Prostate gland (tissue), 2 donors: Measurements from ENCODE around the gene PLSCR3.

Experiments
- POLR2AphosphoS5 ChIP-seq: sonication (generic); formaldehyde crosslinking; IDR thresholded peaks from one replicate; pipeline ENCODE4 v1.6.1; 2017; ENCODE audit warnings: antibody characterized with exemption
- TF ChIP-seq, protein P1 (sequence below), 4 experiments: fragments of 200-600 bp in 2 of 4; fragments of 450-650 bp in 2 of 4; sonication (generic) in 2 of 4; IDR thresholded peaks; 1 replicate in 3 of 4; 2 replicates in 1 of 4; pipeline ENCODE4 v1.5.1; 2016 to 2019; ENCODE audit warnings: antibody characterized with exemption in 4 of 4, mild to moderate bottlenecking in 2 of 4, moderate library complexity in 2 of 4

DNA sequence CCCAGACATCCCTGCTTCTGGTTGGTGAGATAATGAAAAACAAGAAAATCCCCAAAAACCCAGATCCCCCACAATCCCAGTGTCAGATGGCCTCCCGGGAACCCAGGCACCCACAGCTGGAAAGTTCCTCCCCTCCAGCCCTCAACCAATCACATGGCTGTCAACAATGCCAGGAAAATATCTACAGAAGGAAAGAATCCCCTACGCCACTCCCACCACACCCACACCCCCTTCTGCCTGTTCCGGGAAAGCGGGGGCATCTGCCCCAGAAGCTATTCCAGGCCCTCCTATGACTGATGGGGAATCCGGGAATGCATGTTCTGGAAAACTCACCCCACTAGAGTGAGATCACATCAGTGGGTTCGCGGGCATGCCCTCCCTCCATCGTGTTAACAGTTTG lies 37.6 kb downstream of the PLSCR3 start:
- no peak for TF ChIP-seq POLR2AphosphoS5
- TF ChIP-seq, protein P1, sequence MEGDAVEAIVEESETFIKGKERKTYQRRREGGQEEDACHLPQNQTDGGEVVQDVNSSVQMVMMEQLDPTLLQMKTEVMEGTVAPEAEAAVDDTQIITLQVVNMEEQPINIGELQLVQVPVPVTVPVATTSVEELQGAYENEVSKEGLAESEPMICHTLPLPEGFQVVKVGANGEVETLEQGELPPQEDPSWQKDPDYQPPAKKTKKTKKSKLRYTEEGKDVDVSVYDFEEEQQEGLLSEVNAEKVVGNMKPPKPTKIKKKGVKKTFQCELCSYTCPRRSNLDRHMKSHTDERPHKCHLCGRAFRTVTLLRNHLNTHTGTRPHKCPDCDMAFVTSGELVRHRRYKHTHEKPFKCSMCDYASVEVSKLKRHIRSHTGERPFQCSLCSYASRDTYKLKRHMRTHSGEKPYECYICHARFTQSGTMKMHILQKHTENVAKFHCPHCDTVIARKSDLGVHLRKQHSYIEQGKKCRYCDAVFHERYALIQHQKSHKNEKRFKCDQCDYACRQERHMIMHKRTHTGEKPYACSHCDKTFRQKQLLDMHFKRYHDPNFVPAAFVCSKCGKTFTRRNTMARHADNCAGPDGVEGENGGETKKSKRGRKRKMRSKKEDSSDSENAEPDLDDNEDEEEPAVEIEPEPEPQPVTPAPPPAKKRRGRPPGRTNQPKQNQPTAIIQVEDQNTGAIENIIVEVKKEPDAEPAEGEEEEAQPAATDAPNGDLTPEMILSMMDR (IDR thresholded peaks at IDR 0.05) = no peak
